GM12801 (cell line): ENCODE measurements around the gene KRTAP3-1.
"Not testable (repeated sequence)": the region's sequence is repeated elsewhere in the genome, so short reads cannot be mapped to it uniquely, and the experiment has no call there.

Source experiments
- TF ChIP-seq, protein P1 (sequence below): IDR thresholded peaks from one replicate; pipeline ENCODE4 v1.5.1; 2011; ENCODE audit warnings: control low read depth; ENCODE audit not compliant: insufficient read length; ENCODE audit errors: extremely low read depth

Gene KRTAP3-1

GRCh38 chr17:41046735-41047465, 38.0 kb upstream of the KRTAP3-1 start, which contains the start of gene KRTAP2-1:
KRTAP2-1 (minus strand) TSS chr17:41047316; CDS start chr17:41047267, 49 bp downstream.
- TF ChIP-seq, protein P1, sequence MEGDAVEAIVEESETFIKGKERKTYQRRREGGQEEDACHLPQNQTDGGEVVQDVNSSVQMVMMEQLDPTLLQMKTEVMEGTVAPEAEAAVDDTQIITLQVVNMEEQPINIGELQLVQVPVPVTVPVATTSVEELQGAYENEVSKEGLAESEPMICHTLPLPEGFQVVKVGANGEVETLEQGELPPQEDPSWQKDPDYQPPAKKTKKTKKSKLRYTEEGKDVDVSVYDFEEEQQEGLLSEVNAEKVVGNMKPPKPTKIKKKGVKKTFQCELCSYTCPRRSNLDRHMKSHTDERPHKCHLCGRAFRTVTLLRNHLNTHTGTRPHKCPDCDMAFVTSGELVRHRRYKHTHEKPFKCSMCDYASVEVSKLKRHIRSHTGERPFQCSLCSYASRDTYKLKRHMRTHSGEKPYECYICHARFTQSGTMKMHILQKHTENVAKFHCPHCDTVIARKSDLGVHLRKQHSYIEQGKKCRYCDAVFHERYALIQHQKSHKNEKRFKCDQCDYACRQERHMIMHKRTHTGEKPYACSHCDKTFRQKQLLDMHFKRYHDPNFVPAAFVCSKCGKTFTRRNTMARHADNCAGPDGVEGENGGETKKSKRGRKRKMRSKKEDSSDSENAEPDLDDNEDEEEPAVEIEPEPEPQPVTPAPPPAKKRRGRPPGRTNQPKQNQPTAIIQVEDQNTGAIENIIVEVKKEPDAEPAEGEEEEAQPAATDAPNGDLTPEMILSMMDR = not testable (repeated sequence)

GRCh38 chr17:41042953-41043352, 34.0 kb upstream of the KRTAP3-1 start:
- TF ChIP-seq, protein P1 = no peak

DNA sequence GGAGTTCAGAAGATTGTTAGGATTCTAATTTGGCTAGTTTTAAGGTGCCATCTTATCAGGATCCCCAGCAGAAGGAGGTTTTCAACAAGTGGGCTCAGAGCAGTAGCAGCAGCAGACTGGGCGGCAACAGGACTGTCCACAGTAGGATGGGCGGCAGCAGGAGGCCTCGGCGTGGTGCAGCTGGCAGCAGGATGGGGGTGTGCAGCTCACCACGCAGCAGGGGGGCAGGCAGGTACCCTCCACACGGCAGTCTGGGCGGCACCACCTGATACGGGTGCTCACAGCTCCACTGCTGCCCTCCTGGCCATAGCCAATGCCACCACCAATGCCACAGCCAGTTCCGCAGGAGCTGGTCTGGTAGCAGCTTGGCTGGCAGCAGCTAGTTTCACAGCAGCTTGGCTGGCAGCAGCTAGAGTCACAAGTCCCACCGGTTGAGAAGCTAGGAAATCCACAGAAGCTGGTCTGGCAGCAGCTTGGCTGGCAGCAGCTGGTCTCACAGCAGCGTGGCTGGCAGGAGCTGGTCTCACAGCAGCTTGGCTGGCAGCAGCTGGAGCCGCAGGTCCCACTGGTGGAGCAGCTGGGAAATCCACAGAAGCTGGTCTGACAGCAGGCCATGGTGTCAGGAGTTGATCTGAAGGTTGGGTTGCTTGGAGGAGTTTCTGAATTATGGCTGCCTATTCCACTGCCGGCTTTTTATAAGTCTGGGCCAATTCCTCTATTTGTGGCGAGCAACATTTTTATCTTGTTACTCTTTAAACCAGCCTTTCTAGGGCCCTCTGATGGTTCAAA, 32.0 kb upstream of the KRTAP3-1 start, which contains the start of gene KRTAP1-1:
Gene KRTAP1-1 (minus strand): TSS at position 668 of the 789 bp plus-strand sequence. CDS start 53 bp downstream, at position 615.
- TF ChIP-seq, protein P1 = not testable (repeated sequence)

DNA sequence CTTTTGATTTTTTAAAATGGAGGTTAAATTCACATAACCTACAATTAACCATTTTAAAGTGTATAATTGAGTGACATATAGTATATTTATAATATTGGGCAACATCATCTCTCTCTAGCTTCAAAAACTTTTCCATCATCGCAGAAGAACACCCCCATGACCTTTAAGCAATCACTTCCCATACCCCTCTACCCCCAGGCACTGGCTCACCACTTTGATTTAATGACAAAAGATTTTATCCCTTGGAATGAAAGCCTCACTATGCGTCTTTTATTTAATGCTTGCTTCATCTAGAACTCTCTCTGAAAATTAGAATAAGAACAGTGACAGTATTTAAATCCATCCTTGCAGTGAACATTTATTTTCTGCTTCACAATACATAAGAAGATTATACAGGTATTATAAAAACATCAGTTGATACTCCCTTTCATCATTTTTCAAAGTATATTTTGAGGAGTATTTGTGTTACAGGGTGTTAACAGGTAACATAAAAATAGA, 29.0 kb upstream of the KRTAP3-1 start:
- TF ChIP-seq, protein P1 = no peak

- TF ChIP-seq, protein P1 = not testable (repeated sequence)
These were observed 25.5 kb upstream of the KRTAP3-1 start, which contains the start of gene KRTAP1-3 for GRCh38 chr17:41034346-41034935. KRTAP1-3 (minus strand) TSS chr17:41034874; CDS start chr17:41034821, 53 bp downstream.

- TF ChIP-seq, protein P1 = no peak
These were observed 20.8 kb upstream of the KRTAP3-1 start, which contains the start of gene KRTAP1-4 for GRCh38 chr17:41029633-41030245. KRTAP1-4 (minus strand) TSS chr17:41030195; CDS start chr17:41030078, 117 bp downstream.
